Testis (tissue), 3 donors: ENCODE data around the gene SDHAF3. TPM values are rescaled to one million over a fixed set of nuclear protein-coding genes. Genes with fewer than 3 reads are reported as not detected.

Experiments
- DNase-seq: peaks from one replicate; pipeline ENCODE4 v3.0.0-alpha.2; 2019
- H3K27ac ChIP-seq, 2 donors: fragments of 200-600 bp; sonication (generic); one replicate each; pipeline ENCODE4 v1.5.1; 2019
- H3K27me3 ChIP-seq: fragments of 200-600 bp; sonication (generic); one replicate; pipeline ENCODE4 v1.5.1; 2019
- H3K36me3 ChIP-seq: fragments of 200-600 bp; sonication (generic); one replicate; pipeline ENCODE4 v1.5.1; 2017; ENCODE audit warnings: low read depth; ENCODE audit errors: missing control alignments
- H3K4me1 ChIP-seq: fragments of 200-600 bp; sonication (generic); one replicate; pipeline ENCODE4 v1.5.1; 2019
- H3K4me3 ChIP-seq, 2 donors: fragments of 200-600 bp; sonication (generic); one replicate each; pipeline ENCODE4 v1.5.1; 2017 to 2019
- H3K9me3 ChIP-seq: fragments of 200-600 bp; sonication (generic); one replicate; pipeline ENCODE4 v1.5.1; 2017
- CTCF ChIP-seq, 3 experiments: fragments of 450-650 bp in 2 of 3; fragments of 200-600 bp in 1 of 3; sonication (generic) in 1 of 3; IDR thresholded peaks; one replicate each; pipeline ENCODE4 v1.5.1; 2016 to 2019; ENCODE audit warnings: antibody characterized with exemption in 3 of 3, mild to moderate bottlenecking in 2 of 3, moderate library complexity in 1 of 3
- POLR2A ChIP-seq: fragments of 450-650 bp; IDR thresholded peaks from one replicate; pipeline ENCODE4 v1.6.1; 2017; ENCODE audit warnings: antibody characterized with exemption, mild to moderate bottlenecking, moderate library complexity
- WGBS, 2 donors: methylation state at CpG; one replicate each; pipeline ENCODE4 v1.1.5; 2018; 5-methylcytosine and 5-hydroxymethylcytosine counted together
- intact Hi-C: fragments of 100-400 bp; cut with DNase I; formaldehyde crosslinking; loops from one replicate; pipeline ENCODE4 v1.15.1; 2023; ENCODE audit warnings: low total_unique reads
- polyA plus RNA-seq: library from polyadenylated mRNA; stranded (reverse); fragments of 350-450 nt; fragmentation: Illumina TruSeq; extraction: RNeasy Lipid Tissue Mini Kit (QIAGEN cat#74804); gene quantifications from one replicate; pipeline ENCODE4 v1.2.3, GENCODE V29; 2014; ENCODE audit warnings: low read depth, low replicate concordance; ENCODE audit not compliant: insufficient read depth
- total RNA-seq, 2 donors: library from RNA; depleted of rRNA; stranded (reverse); fragments of >200 nt; gene quantifications; one replicate each; pipeline ENCODE4 v1.2.3, GENCODE V29; 2016

The SDHAF3 gene
- total and polyA plus RNA-seq, 3 donors from 2014 or later = 17.1 to 28.6 (median 24.4) TPM

- no peak for TF ChIP-seq CTCF (IDR thresholded peaks at IDR 0.05)
- TF ChIP-seq POLR2A = no peak
- Histone ChIP-seq H3K27ac (no peak overlapping the region), H3K36me3 (no peaks in the 10 kb centered on the region), H3K9me3 (no peaks in the 10 kb centered on the region), H3K27me3 (no peaks in the 10 kb centered on the region), H3K4me1 (no peaks in the 10 kb centered on the region), H3K4me3 (no peak overlapping the region)
- DNase-seq = no peak
- intact Hi-C loops = no loop called here
- 69 to 73% methylated on average over 1 of the region's 1 CpG for WGBS, 2 donors
Observed at GRCh38 chr7:97090761-97091353, 26.6 kb upstream of the SDHAF3 start.

- Histone ChIP-seq H3K4me1 (no peaks in the 10 kb centered on the region), H3K27me3 (no peaks in the 10 kb centered on the region), H3K27ac (no peak overlapping the region), H3K9me3 (no peaks in the 10 kb centered on the region), H3K4me3 (no peak overlapping the region), H3K36me3 (no peaks in the 10 kb centered on the region)
- intact Hi-C loops = no loop called here
- no peak for DNase-seq
- no peak for TF ChIP-seq CTCF (IDR thresholded peaks at IDR 0.05)
- TF ChIP-seq POLR2A = no peak
- WGBS, 2 donors = 61 to 65% methylated on average over 3 of the region's 3 CpGs
Observed at GRCh38 chr7:97094284-97094930, 23.1 kb upstream of the SDHAF3 start.

GRCh38 chr7:97096037-97096436, 21.5 kb upstream of the SDHAF3 start:
- no peaks in the 10 kb centered on the region for H3K9me3 ChIP-seq

GRCh38 chr7:97096661-97097060, 20.8 kb upstream of the SDHAF3 start:
- Histone ChIP-seq H3K36me3 (no peaks in the 10 kb centered on the region), H3K27me3 (no peaks in the 10 kb centered on the region), H3K4me3 (no peak overlapping the region), H3K9me3 (no peaks in the 10 kb centered on the region), H3K4me1 (no peaks in the 10 kb centered on the region), H3K27ac (no peak overlapping the region)
- intact Hi-C loops = no loop called here
- no peak for DNase-seq
- no peak for TF ChIP-seq POLR2A
- no peak for TF ChIP-seq CTCF (IDR thresholded peaks at IDR 0.05)
- 89 to 95% methylated on average over 4 of the region's 4 CpGs for WGBS, 2 donors

More at GRCh38 chr7:97096037-97096436, 21.5 kb upstream of the SDHAF3 start:
- Histone ChIP-seq H3K4me1 (no peaks in the 10 kb centered on the region), H3K36me3 (no peaks in the 10 kb centered on the region), H3K4me3 (no peak overlapping the region), H3K27me3 (no peaks in the 10 kb centered on the region), H3K27ac (no peak overlapping the region)
- no peak for TF ChIP-seq POLR2A
- TF ChIP-seq CTCF (IDR thresholded peaks at IDR 0.05) = no peak
- DNase-seq = no peak
- WGBS, 2 donors = 89 to 92% methylated on average over 2 of the region's 2 CpGs
- intact Hi-C loops = no loop called here
